Activated B cell treated with CpG ODN at 0.5 μM for 24 hours (primary cell): Measurements from ENCODE around the gene FBXW2. TPM values are rescaled to one million over a fixed set of nuclear protein-coding genes. Genes with fewer than 3 reads are reported as not detected.
"Not testable (repeated sequence)": the region's sequence is repeated elsewhere in the genome, so short reads cannot be mapped to it uniquely, and the experiment has no call there.

ENCODE experiments used
- ATAC-seq: fragments of 200-7000 bp; cut with Tn5 transposase; one replicate; pipeline ENCODE4 v1.10.0; 2021; ENCODE audit warnings: low read depth, mild to moderate bottlenecking, moderate library complexity
- CTCF ChIA-PET: fragments of 350-600 bp; sonication (Branson Sonifier 250); formaldehyde crosslinking; loops from one replicate; lab custom pipeline; 2021; ENCODE audit warnings: antibody characterized with exemption; lab: Charles Lee
- POLR2A ChIA-PET: fragments of 350-600 bp; sonication (Branson Sonifier 250); formaldehyde crosslinking; loops from one replicate; lab custom pipeline; 2021; ENCODE audit warnings: antibody characterized with exemption; lab: Charles Lee
- DNase-seq: peaks from one replicate; pipeline ENCODE4 v3.0.0; 2022
- H3K27ac Mint-ChIP-seq: one replicate; pipeline ENCODE4 v1.8.0; 2020; ENCODE audit warnings: mixed read lengths
- H3K27me3 Mint-ChIP-seq: one replicate; pipeline ENCODE4 v1.8.0; 2021; ENCODE audit warnings: mixed read lengths
- H3K36me3 Mint-ChIP-seq: one replicate; pipeline ENCODE4 v1.8.0; 2021; ENCODE audit warnings: low read depth, mixed read lengths
- H3K4me1 Mint-ChIP-seq: one replicate; pipeline ENCODE4 v1.8.0; 2021; ENCODE audit warnings: mixed read lengths
- H3K4me3 Mint-ChIP-seq: one replicate; pipeline ENCODE4 v1.8.0; 2020; ENCODE audit warnings: mild to moderate bottlenecking, mixed read lengths
- H3K9me3 Mint-ChIP-seq: one replicate; pipeline ENCODE4 v1.8.0; 2020; ENCODE audit warnings: mixed read lengths
- CTCF ChIP-seq: fragments of 200-600 bp; IDR thresholded peaks from one replicate; pipeline ENCODE4 v1.8.0; 2022; ENCODE audit warnings: antibody characterized with exemption, mild to moderate bottlenecking
- intact Hi-C: fragments of 100-400 bp; cut with micrococcal nuclease; formaldehyde crosslinking; loops from one replicate; pipeline ENCODE4 v1.15.1; 2024
- total RNA-seq: library from RNA; stranded (reverse); gene quantifications from 2 replicates; pipeline ENCODE4 v1.2.3, GENCODE V29; 2022

Gene FBXW2
- total RNA-seq, 1 donor from 2014 or later: 77.9 TPM

- ATAC-seq (no peak), DNase-seq (no peak)
- no peak for TF ChIP-seq CTCF
- no peak overlapping the region for H3K4me3 Mint-ChIP-seq
- ChIA-PET POLR2A (no interaction called here), CTCF (no interaction called here)
- no peaks in the 10 kb centered on the region for H3K27me3 Mint-ChIP-seq
- no peaks in the 10 kb centered on the region for H3K4me1 Mint-ChIP-seq
- H3K9me3 Mint-ChIP-seq: no peaks in the 10 kb centered on the region
- intact Hi-C loops: no loop called here
- H3K27ac Mint-ChIP-seq: no peak overlapping the region
- peaks cover 82% of the 10 kb centered on the region for H3K36me3 Mint-ChIP-seq
These were observed 26.9 kb upstream of the FBXW2 start for GRCh38 chr9:120820095-120820494.

- no peaks in the 10 kb centered on the region for H3K4me1 Mint-ChIP-seq
- H3K4me3 Mint-ChIP-seq: no peak overlapping the region
- DNase-seq (no peak), ATAC-seq (no peak)
- intact Hi-C loops: no loop called here
- H3K27me3 Mint-ChIP-seq: no peaks in the 10 kb centered on the region
- no peaks in the 10 kb centered on the region for H3K9me3 Mint-ChIP-seq
- TF ChIP-seq CTCF: no peak
- no peak overlapping the region for H3K27ac Mint-ChIP-seq
- peaks cover 72% of the 10 kb centered on the region for H3K36me3 Mint-ChIP-seq
- ChIA-PET POLR2A (no interaction called here), CTCF (no interaction called here)
These were observed 25.4 kb upstream of the FBXW2 start for GRCh38 chr9:120818595-120818994.

- CTCF ChIA-PET: no interaction called here
- ATAC-seq (no peak), DNase-seq (no peak)
- Mint-ChIP-seq H3K4me1 (no peaks in the 10 kb centered on the region), H3K27ac (no peak overlapping the region), H3K4me3 (no peak overlapping the region), H3K9me3 (peaks cover 6% of the 10 kb centered on the region), H3K27me3 (no peaks in the 10 kb centered on the region), H3K36me3 (peaks cover 49% of the 10 kb centered on the region)
- no peak for TF ChIP-seq CTCF
- intact Hi-C loops: no loop called here
- POLR2A ChIA-PET: no interaction called here
These were observed 21.9 kb upstream of the FBXW2 start for GRCh38 chr9:120815075-120815474.

GRCh38 chr9:120808931-120809330 is 15.7 kb upstream of the FBXW2 start:
- ATAC-seq (no peak), DNase-seq (no peak)
- Mint-ChIP-seq H3K27me3 (no peaks in the 10 kb centered on the region), H3K4me3 (no peak overlapping the region), H3K27ac (no peak overlapping the region), H3K9me3 (peaks cover 39% of the 10 kb centered on the region), H3K36me3 (peaks cover 29% of the 10 kb centered on the region), H3K4me1 (no peaks in the 10 kb centered on the region)
- ChIA-PET POLR2A (no interaction called here), CTCF (no interaction called here)
- intact Hi-C loops: no loop called here
- TF ChIP-seq CTCF: no peak

- Mint-ChIP-seq H3K4me3 (no peak overlapping the region), H3K27me3 (no peaks in the 10 kb centered on the region), H3K36me3 (peaks cover 29% of the 10 kb centered on the region), H3K9me3 (peaks cover 39% of the 10 kb centered on the region), H3K4me1 (no peaks in the 10 kb centered on the region), H3K27ac (no peak overlapping the region)
- POLR2A ChIA-PET: no interaction called here
- no peak for DNase-seq
- CTCF ChIA-PET: no interaction called here
- intact Hi-C loops: no loop called here
- no peak for TF ChIP-seq CTCF
- ATAC-seq: no peak
These were observed 14.6 kb upstream of the FBXW2 start for GRCh38 chr9:120807607-120808379.

- ATAC-seq, intact Hi-C loops, H3K4me3 Mint-ChIP-seq, DNase-seq, H3K27ac Mint-ChIP-seq, H3K27me3 Mint-ChIP-seq, CTCF ChIA-PET, H3K4me1 Mint-ChIP-seq, POLR2A ChIA-PET: not testable (repeated sequence)
- Mint-ChIP-seq H3K36me3 (peaks cover 23% of the 10 kb centered on the region), H3K9me3 (peaks cover 31% of the 10 kb centered on the region)
These were observed 11.7 kb upstream of the FBXW2 start for GRCh38 chr9:120804784-120805363.
